Naive thymus-derived CD8-positive, alpha-beta T cell (primary cell): ENCODE results near the gene MID1. TPM values are rescaled to one million over a fixed set of nuclear protein-coding genes. Genes with fewer than 3 reads are reported as not detected.

Source experiments
- ATAC-seq, 2 donors: fragments of 150-1000 bp; cut with Tn5 transposase in 1 of 2; sonication (Bioruptor Pico), chemical (Tn5 transposase) in 1 of 2; 1 replicate in 1 of 2; 2 replicates in 1 of 2; pipeline ENCODE4 v1.10.0; 2021; ENCODE audit warnings: mild to moderate bottlenecking in 2 of 2, moderate library complexity in 2 of 2
- POLR2A ChIA-PET: fragments of 350-600 bp; sonication (Branson Sonifier 250); formaldehyde crosslinking; loops from one replicate; lab custom pipeline; 2021; ENCODE audit warnings: antibody characterized with exemption; lab: Charles Lee
- DNase-seq, 10 donors: peaks; one replicate each; pipeline versions ENCODE4 v3.0.0 to v3.0.0-alpha.2; 2020 to 2022
- H3K27ac Mint-ChIP-seq, 10 donors: one replicate each; pipeline ENCODE4 v1.8.0; 2020 to 2022; ENCODE audit warnings: mild to moderate bottlenecking in 10 of 10, mixed read lengths in 10 of 10, moderate library complexity in 4 of 10, inconsistent platforms in 1 of 10
- H3K27me3 Mint-ChIP-seq, 5 donors: one replicate each; pipeline ENCODE4 v1.8.0; 2021 to 2022; ENCODE audit warnings: mixed read lengths in 5 of 5
- H3K36me3 Mint-ChIP-seq, 3 donors: one replicate each; pipeline ENCODE4 v1.8.0; 2020 to 2022; ENCODE audit warnings: mixed read lengths in 3 of 3, mild to moderate bottlenecking in 2 of 3, inconsistent platforms in 1 of 3
- H3K4me1 Mint-ChIP-seq, 4 donors: one replicate each; pipeline ENCODE4 v1.8.0; 2021 to 2022; ENCODE audit warnings: mixed read lengths in 4 of 4
- H3K4me3 Mint-ChIP-seq, 10 donors: one replicate each; pipeline ENCODE4 v1.8.0; 2020 to 2022; ENCODE audit warnings: mild to moderate bottlenecking in 10 of 10, mixed read lengths in 10 of 10, moderate library complexity in 6 of 10, inconsistent platforms in 1 of 10
- H3K9me3 Mint-ChIP-seq, 9 donors: one replicate each; pipeline ENCODE4 v1.8.0; 2020 to 2022; ENCODE audit warnings: mixed read lengths in 9 of 9, mild to moderate bottlenecking in 3 of 9, inconsistent platforms in 1 of 9, moderate library complexity in 1 of 9
- polyA plus RNA-seq, 3 donors: library from polyadenylated mRNA; unstranded; fragments of 300-500 nt; fragmentation: Illumina TruSeq; gene quantifications; one replicate each; pipeline ENCODE4 v1.2.3, GENCODE V29; 2021
- total RNA-seq, 8 experiments: library from RNA in 2 of 8; stranded (reverse) in 2 of 8; gene quantifications; one replicate each; pipeline ENCODE4 v1.2.3 and lab custom pipeline; 2021 to 2026

Gene MID1
- total and polyA plus RNA-seq, 5 experiments from 2014 or later = 0.31 TPM; not detected in 4

- Mint-ChIP-seq H3K9me3 (peaks cover 0 to 4% (median under 1%) of the 10 kb centered on the region in 9 donors), H3K27ac (no peak overlapping the region), H3K4me3 (no peak overlapping the region), H3K27me3 (no peaks in the 10 kb centered on the region), H3K36me3 (no peaks in the 10 kb centered on the region), H3K4me1 (no peaks in the 10 kb centered on the region)
- ATAC-seq (no peak), DNase-seq (no peak)
- POLR2A ChIA-PET = no interaction called here
These were observed 106.4 kb downstream of the MID1 start for GRCh38 chrX:10513974-10514373.

- POLR2A ChIA-PET = no interaction called here
- Mint-ChIP-seq H3K27ac (no peak overlapping the region), H3K27me3 (peaks cover 0 to 3% (median 0%) of the 10 kb centered on the region in 5 donors), H3K36me3 (no peaks in the 10 kb centered on the region), H3K4me3 (no peak overlapping the region), H3K9me3 (peaks cover 0 to 4% (median 3%) of the 10 kb centered on the region in 9 donors), H3K4me1 (no peaks in the 10 kb centered on the region)
- no peak for DNase-seq
- no peak for ATAC-seq
These were observed 107.6 kb downstream of the MID1 start for GRCh38 chrX:10512741-10513140.

- Mint-ChIP-seq H3K27ac (no peak overlapping the region), H3K9me3 (peaks cover 0 to 4% (median 1%) of the 10 kb centered on the region in 9 donors), H3K36me3 (no peaks in the 10 kb centered on the region), H3K4me1 (no peaks in the 10 kb centered on the region), H3K27me3 (peaks cover 0 to 3% (median 0%) of the 10 kb centered on the region in 5 donors), H3K4me3 (no peak overlapping the region)
- DNase-seq (no peak), ATAC-seq (no peak)
- POLR2A ChIA-PET = no interaction called here
These were observed 108.1 kb downstream of the MID1 start for GRCh38 chrX:10512258-10512657.

- no peak overlapping the region for H3K27ac Mint-ChIP-seq
- H3K27me3 Mint-ChIP-seq = peaks cover 0 to 3% (median 0%) of the 10 kb centered on the region in 5 donors
- peaks cover 0 to 7% (median 3%) of the 10 kb centered on the region in 9 donors for H3K9me3 Mint-ChIP-seq
- no peaks in the 10 kb centered on the region for H3K36me3 Mint-ChIP-seq
- no peaks in the 10 kb centered on the region for H3K4me1 Mint-ChIP-seq
- DNase-seq (no peak), ATAC-seq (no peak)
- no peak overlapping the region for H3K4me3 Mint-ChIP-seq
- POLR2A ChIA-PET = no interaction called here
These were observed 111.0 kb downstream of the MID1 start for GRCh38 chrX:10509397-10509796.

GRCh38 chrX:10508891-10509290, 111.5 kb downstream of the MID1 start:
- no peak for ATAC-seq
- H3K4me3 Mint-ChIP-seq = no peak overlapping the region
- peaks cover 0 to 3% (median 0%) of the 10 kb centered on the region in 5 donors for H3K27me3 Mint-ChIP-seq
- no peak overlapping the region for H3K27ac Mint-ChIP-seq
- no peaks in the 10 kb centered on the region for H3K4me1 Mint-ChIP-seq
- POLR2A ChIA-PET = no interaction called here
- DNase-seq = no peak
- peaks cover 0 to 11% (median 3%) of the 10 kb centered on the region in 9 donors for H3K9me3 Mint-ChIP-seq
- no peaks in the 10 kb centered on the region for H3K36me3 Mint-ChIP-seq

GRCh38 chrX:10507876-10508275, 112.5 kb downstream of the MID1 start:
- H3K4me1 Mint-ChIP-seq = no peaks in the 10 kb centered on the region
- peaks cover 0 to 11% (median 3%) of the 10 kb centered on the region in 9 donors for H3K9me3 Mint-ChIP-seq
- peaks cover 0 to 3% (median 0%) of the 10 kb centered on the region in 5 donors for H3K27me3 Mint-ChIP-seq
- no peaks in the 10 kb centered on the region for H3K36me3 Mint-ChIP-seq
- DNase-seq (no peak), ATAC-seq (no peak)
- POLR2A ChIA-PET = no interaction called here
- H3K27ac Mint-ChIP-seq = no peak overlapping the region
- H3K4me3 Mint-ChIP-seq = no peak overlapping the region

GRCh38 chrX:10507181-10507580, 113.2 kb downstream of the MID1 start:
- H3K9me3 Mint-ChIP-seq = peaks cover 0 to 12% (median 3%) of the 10 kb centered on the region in 9 donors
- POLR2A ChIA-PET = no interaction called here
- H3K4me3 Mint-ChIP-seq = no peak overlapping the region
- H3K27ac Mint-ChIP-seq = no peak overlapping the region
- no peaks in the 10 kb centered on the region for H3K4me1 Mint-ChIP-seq
- DNase-seq (no peak), ATAC-seq (no peak)
- H3K36me3 Mint-ChIP-seq = no peaks in the 10 kb centered on the region
- H3K27me3 Mint-ChIP-seq = peaks cover 0 to 3% (median 0%) of the 10 kb centered on the region in 5 donors

GRCh38 chrX:10506781-10507180, 113.6 kb downstream of the MID1 start:
- Mint-ChIP-seq H3K27ac (no peak overlapping the region), H3K27me3 (peaks cover 0 to 3% (median 0%) of the 10 kb centered on the region in 5 donors), H3K4me1 (no peaks in the 10 kb centered on the region), H3K36me3 (no peaks in the 10 kb centered on the region), H3K9me3 (peaks cover 0 to 16% (median 2%) of the 10 kb centered on the region in 9 donors), H3K4me3 (no peak overlapping the region)
- POLR2A ChIA-PET = no interaction called here
- no peak for DNase-seq
- ATAC-seq = no peak

GRCh38 chrX:10505726-10506125, 114.7 kb downstream of the MID1 start:
- no peaks in the 10 kb centered on the region for H3K4me1 Mint-ChIP-seq
- H3K36me3 Mint-ChIP-seq = no peaks in the 10 kb centered on the region
- peaks cover 0 to 16% (median 3%) of the 10 kb centered on the region in 9 donors for H3K9me3 Mint-ChIP-seq
- peaks cover 0 to 3% (median 0%) of the 10 kb centered on the region in 5 donors for H3K27me3 Mint-ChIP-seq
- DNase-seq (no peak), ATAC-seq (no peak)
- POLR2A ChIA-PET = no interaction called here
- H3K27ac Mint-ChIP-seq = no peak overlapping the region
- H3K4me3 Mint-ChIP-seq = no peak overlapping the region

GRCh38 chrX:10502961-10503360, 117.4 kb downstream of the MID1 start:
- no peak overlapping the region for H3K27ac Mint-ChIP-seq
- POLR2A ChIA-PET = no interaction called here
- no peaks in the 10 kb centered on the region for H3K27me3 Mint-ChIP-seq
- no peaks in the 10 kb centered on the region for H3K36me3 Mint-ChIP-seq
- no peak overlapping the region for H3K4me3 Mint-ChIP-seq
- no peak for DNase-seq
- ATAC-seq = no peak
- H3K9me3 Mint-ChIP-seq = peaks cover 0 to 18% (median 0%) of the 10 kb centered on the region in 9 donors
- H3K4me1 Mint-ChIP-seq = no peaks in the 10 kb centered on the region

- Mint-ChIP-seq H3K9me3 (peaks cover 0 to 18% (median 0%) of the 10 kb centered on the region in 9 donors), H3K27ac (no peak overlapping the region), H3K4me1 (no peaks in the 10 kb centered on the region), H3K4me3 (no peak overlapping the region), H3K27me3 (no peaks in the 10 kb centered on the region), H3K36me3 (no peaks in the 10 kb centered on the region)
- no peak for ATAC-seq
- POLR2A ChIA-PET = no interaction called here
- no peak for DNase-seq
These were observed 118.8 kb downstream of the MID1 start for GRCh38 chrX:10501611-10502010.

GRCh38 chrX:10496345-10496965, 123.9 kb downstream of the MID1 start:
- Mint-ChIP-seq H3K9me3 (peaks cover 0 to 5% (median 0%) of the 10 kb centered on the region in 9 donors), H3K27me3 (no peaks in the 10 kb centered on the region), H3K4me3 (no peak overlapping the region), H3K36me3 (no peaks in the 10 kb centered on the region), H3K4me1 (no peaks in the 10 kb centered on the region), H3K27ac (no peak overlapping the region)
- POLR2A ChIA-PET = no interaction called here
- DNase-seq (no peak), ATAC-seq (no peak)

GRCh38 chrX:10495677-10496076, 124.7 kb downstream of the MID1 start:
- DNase-seq (no peak), ATAC-seq (no peak)
- POLR2A ChIA-PET = no interaction called here
- Mint-ChIP-seq H3K27me3 (no peaks in the 10 kb centered on the region), H3K9me3 (peaks cover 0 to 5% (median 0%) of the 10 kb centered on the region in 9 donors), H3K4me1 (no peaks in the 10 kb centered on the region), H3K4me3 (no peak overlapping the region), H3K27ac (no peak overlapping the region), H3K36me3 (no peaks in the 10 kb centered on the region)

GRCh38 chrX:10492250-10492649, 128.1 kb downstream of the MID1 start:
- Mint-ChIP-seq H3K9me3 (peaks cover 0 to 2% (median 0%) of the 10 kb centered on the region in 9 donors), H3K36me3 (no peaks in the 10 kb centered on the region), H3K4me1 (no peaks in the 10 kb centered on the region), H3K4me3 (no peak overlapping the region), H3K27me3 (no peaks in the 10 kb centered on the region), H3K27ac (no peak overlapping the region)
- ATAC-seq (no peak), DNase-seq (no peak)
- POLR2A ChIA-PET = no interaction called here
